HT1080 (cell line): ENCODE data around the gene EPHB1. TPM values are rescaled to one million over a fixed set of nuclear protein-coding genes. Genes with fewer than 3 reads are reported as not detected.
A peak's percentile ranks its signal among the peaks of the same experiment; 100 is the strongest.
"Not testable (repeated sequence)": the region's sequence is repeated elsewhere in the genome, so short reads cannot be mapped to it uniquely, and the experiment has no call there.

ENCODE experiments used
- DNase-seq: peaks from one replicate; pipeline ENCODE4 v3.0.0-alpha.2; 2015; ENCODE audit warnings: low read depth
- total RNA-seq: library from RNA; depleted of rRNA; stranded (reverse); fragments of >200 nt; shearing (Covaris generic); gene quantifications from 2 replicates; pipeline ENCODE4 v1.2.3, GENCODE V29; 2014

Gene EPHB1
- total RNA-seq, 1 experiment from 2014 or later = 4.4 TPM

GRCh38 chr3:134776518-134776917 is 18.5 kb upstream of the EPHB1 start:
- no peak for DNase-seq

DNA sequence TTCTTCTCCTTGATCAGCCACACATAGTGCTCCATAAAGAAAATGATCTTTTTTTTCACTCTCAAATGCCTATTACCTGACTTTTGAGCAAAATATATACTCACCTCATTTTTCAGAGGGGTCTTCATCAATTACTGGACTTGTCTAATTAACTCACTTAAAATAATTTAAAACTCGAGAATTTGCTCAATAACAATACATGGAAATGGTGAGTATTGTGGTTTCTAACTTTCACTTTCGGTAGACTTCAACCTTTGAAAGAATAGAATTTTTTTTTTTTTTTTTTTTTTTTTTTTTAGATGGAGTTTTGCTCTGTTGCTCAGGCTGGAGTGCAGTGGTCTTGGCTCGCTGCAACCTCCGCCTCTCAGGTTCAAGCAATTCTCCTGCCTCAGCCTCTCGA is 17.7 kb upstream of the EPHB1 start:
- no peak for DNase-seq

DNA sequence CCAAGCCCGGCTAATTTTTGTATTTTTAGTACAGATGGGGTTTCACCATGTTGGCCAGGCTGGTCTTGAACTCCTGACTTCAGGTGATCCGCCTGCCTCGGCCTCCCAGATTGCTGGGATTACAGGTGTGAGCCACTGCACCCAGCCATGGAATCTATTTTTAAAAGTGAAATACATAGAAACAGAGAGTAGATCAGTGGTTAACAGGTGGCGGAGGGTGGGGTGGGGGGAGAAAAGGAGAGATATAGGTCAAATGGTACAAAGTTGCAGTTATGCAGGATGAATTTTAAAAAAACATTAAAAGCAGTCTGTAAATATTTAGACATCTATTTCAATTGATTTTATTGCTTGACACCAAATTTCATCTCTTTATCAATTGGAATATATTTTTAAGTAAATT is 6.8 kb upstream of the EPHB1 start:
- DNase-seq = not testable (repeated sequence)

- no peak for DNase-seq
These were observed 5.0 kb upstream of the EPHB1 start for GRCh38 chr3:134790065-134790464.

- no peak for DNase-seq
These were observed 3.1 kb upstream of the EPHB1 start for GRCh38 chr3:134791992-134792391.

DNA sequence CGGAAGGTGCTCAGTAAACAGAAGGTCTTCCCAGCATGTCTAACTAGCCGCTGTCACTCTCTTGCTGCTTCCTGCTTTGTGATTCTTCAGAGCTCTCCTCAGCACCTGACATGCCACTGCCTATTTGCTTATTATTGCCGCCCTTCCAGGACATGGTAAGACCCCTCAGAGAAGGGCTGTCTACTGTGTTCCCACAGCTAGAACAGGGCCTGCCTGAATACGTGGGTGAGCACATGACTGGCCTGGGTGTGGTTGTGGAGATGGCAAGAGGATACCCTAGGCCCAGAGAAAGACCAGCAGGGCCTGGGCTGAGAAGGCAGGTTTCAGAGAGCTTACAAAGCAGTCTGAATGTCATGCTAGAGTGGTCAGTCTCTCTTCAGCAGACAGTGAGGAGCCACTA is 2.4 kb upstream of the EPHB1 start:
- no peak for DNase-seq

- DNase-seq = no peak
These were observed 1.5 kb upstream of the EPHB1 start for GRCh38 chr3:134793562-134793961.

DNA sequence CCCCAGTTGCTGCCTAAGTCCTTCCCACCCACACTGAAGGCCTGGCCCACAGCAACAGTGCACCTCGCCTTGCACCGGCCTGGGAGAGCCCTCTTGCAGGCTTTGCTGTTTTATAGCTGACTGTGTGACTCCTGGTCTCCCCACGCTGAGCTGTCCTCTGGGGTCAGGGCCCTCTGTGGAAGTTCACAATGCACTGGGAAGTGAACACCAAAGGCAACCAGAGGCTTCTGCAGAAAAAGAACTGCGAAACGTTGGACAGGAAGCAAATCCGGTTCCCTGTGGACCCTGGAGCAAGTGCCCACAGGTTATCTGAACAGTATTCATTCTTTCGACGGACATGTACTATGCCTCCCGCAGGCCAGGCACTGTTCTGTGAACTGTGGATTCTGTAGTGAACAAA is 737 bp upstream of the EPHB1 start:
- DNase-seq = no peak

- DNase-seq = peak; percentile 47
These were observed 753 bp downstream of the EPHB1 start for GRCh38 chr3:134795746-134796280.

DNA sequence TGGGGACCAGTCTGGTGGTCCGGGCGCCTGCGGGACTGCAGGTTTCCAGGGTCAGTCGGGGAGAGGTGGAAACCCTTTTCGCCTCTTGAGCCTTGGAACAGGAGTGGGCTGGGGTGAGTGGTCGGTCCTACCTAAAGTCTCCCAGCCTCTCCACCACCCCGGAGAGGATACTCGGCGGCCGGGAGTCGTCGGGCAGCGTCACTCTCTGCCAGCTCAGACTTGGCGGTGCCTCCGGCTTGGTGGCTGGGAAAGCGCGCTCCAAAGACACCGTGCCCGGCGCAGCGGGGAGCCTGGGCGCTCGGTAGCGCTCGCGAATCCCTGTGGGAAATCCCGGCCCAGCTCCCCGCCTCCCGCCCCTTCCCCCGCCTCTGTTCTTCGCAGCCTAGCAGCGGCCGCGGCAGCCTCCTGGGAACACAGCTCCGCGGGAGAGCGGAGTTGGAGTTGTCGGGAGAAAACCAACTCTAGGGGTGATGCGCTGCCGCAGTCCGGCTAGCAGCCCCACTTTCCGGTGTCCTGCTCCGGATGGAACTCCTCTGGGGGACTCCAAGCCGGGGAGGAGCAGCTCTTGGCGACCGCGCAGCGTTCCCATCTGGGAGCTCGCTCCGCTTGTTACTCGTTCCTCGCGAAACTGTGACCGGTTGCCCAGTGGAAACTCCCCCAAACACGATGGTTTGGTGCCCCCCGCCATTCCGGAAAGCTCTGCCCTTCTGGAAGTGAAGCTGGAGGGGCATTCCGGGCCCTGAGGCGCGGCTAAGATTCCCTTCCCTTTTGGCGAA is 1.4 kb downstream of the EPHB1 start:
- DNase-seq = no peak

- no peak for DNase-seq
These were observed 2.1 kb downstream of the EPHB1 start for GRCh38 chr3:134797057-134797740.

- no peak for DNase-seq
These were observed 2.8 kb downstream of the EPHB1 start for GRCh38 chr3:134797741-134798451.

DNA sequence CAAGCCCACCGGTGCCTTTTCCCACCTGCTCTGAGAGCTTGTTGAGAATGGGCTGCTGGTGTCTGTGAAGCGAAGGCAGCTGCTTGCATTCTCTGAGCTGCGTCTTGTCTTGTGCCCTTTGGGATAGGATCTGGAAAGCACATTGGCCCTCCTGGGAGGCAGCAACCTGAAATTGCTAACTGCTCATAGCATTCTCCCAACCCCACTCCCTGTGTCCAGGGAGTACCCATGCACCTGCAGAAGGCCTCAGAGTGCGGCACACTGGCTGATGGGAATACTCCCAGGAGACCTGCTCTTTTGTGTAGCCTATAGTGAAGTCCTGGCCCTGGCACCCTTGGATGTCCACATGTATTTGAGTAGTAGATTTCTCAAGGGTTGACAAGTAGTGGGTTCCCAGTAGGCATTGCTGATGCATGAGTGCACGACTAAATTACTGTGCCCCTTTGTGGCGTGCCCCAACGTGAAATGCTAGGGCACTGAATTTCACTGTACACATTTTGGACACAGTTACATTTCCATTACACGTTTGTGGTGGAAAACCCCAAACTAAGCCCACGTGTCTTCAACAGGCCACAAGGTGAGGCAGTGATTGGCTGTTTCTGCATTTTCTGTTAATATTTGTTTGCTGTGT is 3.7 kb downstream of the EPHB1 start:
- no peak for DNase-seq

DNA sequence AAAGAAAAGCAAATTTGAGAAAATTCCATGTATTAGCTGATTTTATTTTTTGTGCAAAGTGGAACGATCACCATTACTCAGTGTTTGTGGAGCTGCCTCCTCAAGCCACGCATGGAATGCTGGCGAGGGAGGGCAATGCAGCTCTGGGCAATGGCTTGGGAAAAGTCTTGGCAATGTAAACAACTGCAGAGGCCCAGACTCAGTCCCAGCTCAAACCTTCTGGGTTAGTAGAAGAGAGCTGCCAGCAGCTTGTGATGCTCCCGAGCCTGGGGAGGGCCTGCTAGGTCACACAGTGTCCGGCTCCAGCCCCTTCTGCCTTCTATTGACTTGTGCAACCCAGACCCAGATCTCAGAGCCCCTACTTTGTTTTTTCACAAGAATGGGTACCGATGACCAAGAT is 4.3 kb downstream of the EPHB1 start:
- no peak for DNase-seq

GRCh38 chr3:134801204-134801958 is 6.3 kb downstream of the EPHB1 start:
- DNase-seq = no peak

- no peak for DNase-seq
These were observed 7.5 kb downstream of the EPHB1 start for GRCh38 chr3:134802428-134803050.

DNA sequence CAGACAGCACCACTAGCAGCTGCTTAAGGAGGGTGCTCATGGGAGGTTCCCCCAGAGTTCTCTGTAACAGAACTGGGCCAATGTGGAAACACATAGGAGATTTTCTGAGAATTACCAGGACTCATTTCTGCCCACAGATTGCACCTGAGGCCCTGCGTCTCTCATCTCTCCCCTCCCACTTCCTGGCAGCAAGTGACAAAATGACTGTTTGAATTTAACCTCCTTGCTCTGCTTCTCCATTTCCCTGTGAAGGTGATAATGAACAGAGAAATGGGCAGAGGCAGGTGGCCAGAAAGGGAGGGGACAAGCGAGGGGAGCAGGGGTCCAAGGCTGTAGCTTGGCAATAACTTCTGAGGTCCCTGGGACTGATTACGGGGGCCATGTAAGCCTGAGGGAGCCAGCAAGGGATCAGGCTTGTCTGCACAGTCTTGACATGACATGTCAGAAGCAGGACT is 8.0 kb downstream of the EPHB1 start:
- DNase-seq = no peak

- no peak for DNase-seq
These were observed 8.6 kb downstream of the EPHB1 start for GRCh38 chr3:134803652-134804051.

DNA sequence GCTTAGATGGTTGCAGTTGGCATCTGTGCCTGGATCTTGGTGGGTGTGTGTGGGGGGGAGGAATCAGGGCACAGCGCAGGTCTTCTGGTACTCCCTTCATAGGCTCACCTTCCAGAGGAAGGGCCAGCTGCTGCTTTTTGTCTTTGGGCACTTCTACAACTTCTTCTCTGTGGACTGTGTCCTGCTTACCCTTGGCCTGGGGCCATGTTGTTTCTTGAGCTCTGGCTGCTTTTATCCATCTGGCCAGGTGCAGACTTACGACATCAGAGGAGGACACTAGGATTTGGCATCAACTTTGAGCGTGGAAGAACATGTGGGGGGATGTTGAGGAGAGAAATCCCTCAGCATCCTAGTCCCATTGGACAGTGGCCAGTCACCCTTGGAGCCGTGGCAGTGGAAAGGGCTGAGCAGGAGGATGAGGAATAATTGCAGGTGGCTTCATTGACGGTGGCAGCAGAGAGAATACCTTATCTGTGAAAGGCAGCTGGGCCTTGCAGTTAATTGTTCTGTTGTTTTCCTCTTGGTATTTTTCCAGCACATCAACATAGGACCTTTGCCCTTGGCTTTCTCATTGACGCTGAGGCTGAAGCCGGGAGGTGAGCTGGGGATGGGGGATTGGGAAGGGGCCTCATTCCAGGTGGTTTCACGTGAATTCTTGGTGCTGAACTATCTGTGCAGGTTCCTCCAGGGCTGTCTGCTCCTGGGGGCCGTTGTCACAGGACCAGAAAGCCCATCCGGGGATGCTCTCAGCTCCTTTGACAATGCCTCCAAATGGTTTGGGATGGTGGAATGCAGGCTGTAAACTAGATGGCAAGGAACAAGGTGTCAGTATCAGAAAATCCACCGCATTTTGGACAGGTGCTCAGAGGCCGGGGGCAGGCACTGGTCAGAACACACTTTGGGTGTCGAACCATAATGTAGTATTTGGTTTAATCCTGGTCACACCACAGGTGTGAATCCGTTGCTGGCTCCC is 9.7 kb downstream of the EPHB1 start:
- DNase-seq = no peak
